Heart left ventricle (tissue), 13 donors: ENCODE measurements around the gene KMT5B.

Experiments
- CTCF ChIP-seq, 12 donors: fragments of 200-600 bp; sonication (generic) in 4 of 12; IDR thresholded peaks; one replicate each; pipeline versions ENCODE4 v1.5.0 to v1.8.0; 2018 to 2022; ENCODE audit warnings: antibody characterized with exemption in 12 of 12, mild to moderate bottlenecking in 5 of 12
- POLR2A ChIP-seq, 2 donors: fragments of 450-650 bp; IDR thresholded peaks; one replicate each; pipeline ENCODE4 v1.6.1; 2017; ENCODE audit warnings: antibody characterized with exemption in 2 of 2, mild to moderate bottlenecking in 2 of 2, moderate library complexity in 2 of 2
- donor health status: ischemic (EF 13 %, LVEDD 7.1; RV severe dilation, severe dysfunction).
- donor health status: DM: no; HTN: yes; CAD: no.
- donor health status: DM: no; HTN: no; CAD: no.
- donor health status: ischemic (EF 25% LVEDD 6.9; RV normal size, moderate dysfunction).
- donor health status: ischemic (EF 25% LVEDD 5.7; RV mildly dilated, moderate dysfunction).
- donor health status: ischemic (EF 35%, LVEDD 5.7; RV mildly dilated, moderate dysfunction).
- donor health status: nonischemic (EF 11% LVEDD 7.7; RV severe dilation, severe dysfunction).
- donor health status: DM: yes; HTN: yes; CAD: no.
- donor health status: PGD.
- donor health status: ischemic (EF 29% LVEDD 5.4; RV normal size, mild dysfunction).
- donor health status: nonischemic (EF 23%, LVEDD 6.1; RV moderate dilation, normal function).

GRCh38 chr11:68179847-68180246 is 33.2 kb downstream of the KMT5B start:
- no peak for TF ChIP-seq POLR2A (IDR thresholded peaks at IDR 0.05)
- no peak for TF ChIP-seq CTCF (IDR thresholded peaks at IDR 0.05)
